Midbrain (tissue), 1 donor: ENCODE results near the gene KCNF1.
"Not testable (repeated sequence)": the region's sequence is repeated elsewhere in the genome, so short reads cannot be mapped to it uniquely, and the experiment has no call there.

Experiments used
- DNase-seq: peaks from one replicate; lab custom pipeline; 2025; lab: John Stamatoyannopoulos, UW

KCNF1 gene

DNA sequence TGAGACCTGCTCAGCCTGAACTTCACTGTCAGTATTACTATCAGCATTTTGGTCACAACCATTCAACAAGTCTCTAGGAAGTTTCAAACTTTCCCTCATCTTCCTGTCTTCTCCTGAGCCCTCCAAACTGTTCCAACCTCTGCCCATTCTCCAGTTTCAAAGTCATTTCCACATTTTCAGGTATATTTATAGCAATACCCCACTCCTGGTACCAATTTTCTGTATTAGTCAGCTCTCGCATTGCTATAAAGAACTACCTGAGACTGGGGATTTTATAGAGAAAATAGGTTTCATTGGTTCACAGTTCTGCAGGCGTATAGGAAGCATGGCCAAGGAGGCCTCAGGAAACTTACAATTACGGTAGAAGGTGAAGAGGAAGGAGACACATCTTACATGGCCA, 27.3 kb downstream of the KCNF1 start:
- DNase-seq = no peak

DNA sequence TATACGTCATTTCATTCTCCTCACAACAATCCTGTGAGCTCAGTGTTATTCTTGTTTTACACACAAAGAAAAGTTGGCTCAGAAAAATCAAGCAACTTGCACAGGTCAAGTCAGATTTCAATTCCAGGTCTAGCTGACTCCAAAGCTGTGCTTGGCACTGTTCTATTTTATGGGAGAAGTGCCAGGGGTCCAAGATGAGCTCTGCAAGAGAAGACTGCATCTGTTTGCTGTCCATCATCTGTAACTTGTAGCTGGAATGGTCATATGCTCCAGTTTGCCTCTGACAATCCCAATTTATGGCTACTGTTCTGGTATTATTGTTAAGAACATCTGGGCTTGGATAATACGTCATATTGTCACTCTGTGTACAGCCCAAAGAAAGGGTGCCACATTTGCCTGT, 28.9 kb downstream of the KCNF1 start:
- DNase-seq = no peak

- DNase-seq = no peak
Observed at GRCh38 chr2:10941383-10941782, 29.6 kb downstream of the KCNF1 start.

GRCh38 chr2:10944799-10945198, 33.1 kb downstream of the KCNF1 start:
- no peak for DNase-seq

DNA sequence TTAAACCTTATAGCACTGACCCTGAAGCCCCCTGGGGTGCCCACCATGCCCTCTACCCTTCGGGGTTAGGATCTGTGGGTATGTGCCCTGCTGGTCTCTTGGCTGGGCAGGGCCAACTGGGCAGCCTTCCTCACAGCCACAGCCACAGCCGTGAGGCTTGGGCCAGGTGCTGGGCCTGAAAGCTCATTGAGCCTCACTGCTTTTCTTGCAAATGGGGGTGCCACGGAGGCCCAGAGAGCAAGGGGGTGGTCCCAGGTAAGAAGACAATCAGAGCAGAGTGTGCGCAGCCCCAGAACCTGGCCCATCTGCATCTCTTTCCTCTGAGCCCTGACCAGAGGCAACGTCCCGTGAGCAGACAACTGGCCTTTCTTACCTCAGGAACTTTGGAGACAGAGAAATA, 34.7 kb downstream of the KCNF1 start:
- no peak for DNase-seq

DNA sequence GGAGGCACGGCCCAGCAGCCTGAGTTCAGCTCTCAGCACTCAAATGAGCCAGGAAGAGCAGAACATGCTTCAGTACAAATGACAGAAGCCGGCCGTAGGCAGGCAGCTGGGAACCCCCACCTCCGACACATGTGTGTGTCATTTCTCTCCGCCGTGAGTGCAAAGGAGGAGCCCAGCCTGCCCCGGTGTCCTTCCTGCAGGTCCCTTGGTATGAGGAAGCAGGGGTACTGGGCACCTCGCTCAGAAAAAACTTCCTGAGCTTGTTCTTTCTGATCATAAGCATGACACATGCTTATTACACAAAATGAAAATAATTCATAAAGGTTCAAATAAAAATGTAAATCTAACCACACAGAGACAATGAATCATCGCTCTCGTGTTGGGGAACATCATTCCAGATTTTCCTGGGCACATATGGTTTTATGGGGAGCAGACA, 35.3 kb downstream of the KCNF1 start:
- DNase-seq = no peak

- no peak for DNase-seq
Observed at GRCh38 chr2:10947446-10948187, 35.9 kb downstream of the KCNF1 start.

- no peak for DNase-seq
Observed at GRCh38 chr2:10948188-10948564, 36.4 kb downstream of the KCNF1 start.

GRCh38 chr2:10948606-10949230, 37.0 kb downstream of the KCNF1 start:
- DNase-seq = no peak

DNA sequence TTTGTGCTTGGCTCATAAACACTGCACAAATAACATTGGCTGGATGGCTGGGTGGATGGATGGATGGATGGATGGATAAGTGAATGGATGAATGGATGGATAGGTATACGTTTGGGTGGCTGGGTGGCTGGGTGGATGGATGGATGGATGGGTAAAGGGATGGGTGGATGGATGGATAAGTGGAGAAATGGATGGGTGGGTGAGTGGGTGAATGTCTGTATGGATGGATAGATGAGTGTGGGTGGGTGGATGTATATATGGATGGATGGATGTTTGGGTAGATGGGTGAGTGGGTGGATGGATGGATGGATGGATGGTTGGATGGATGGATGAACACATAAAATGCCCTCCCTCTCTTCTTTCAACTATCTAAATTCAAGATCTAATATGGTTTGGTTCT, 38.1 kb downstream of the KCNF1 start:
- no peak for DNase-seq

DNA sequence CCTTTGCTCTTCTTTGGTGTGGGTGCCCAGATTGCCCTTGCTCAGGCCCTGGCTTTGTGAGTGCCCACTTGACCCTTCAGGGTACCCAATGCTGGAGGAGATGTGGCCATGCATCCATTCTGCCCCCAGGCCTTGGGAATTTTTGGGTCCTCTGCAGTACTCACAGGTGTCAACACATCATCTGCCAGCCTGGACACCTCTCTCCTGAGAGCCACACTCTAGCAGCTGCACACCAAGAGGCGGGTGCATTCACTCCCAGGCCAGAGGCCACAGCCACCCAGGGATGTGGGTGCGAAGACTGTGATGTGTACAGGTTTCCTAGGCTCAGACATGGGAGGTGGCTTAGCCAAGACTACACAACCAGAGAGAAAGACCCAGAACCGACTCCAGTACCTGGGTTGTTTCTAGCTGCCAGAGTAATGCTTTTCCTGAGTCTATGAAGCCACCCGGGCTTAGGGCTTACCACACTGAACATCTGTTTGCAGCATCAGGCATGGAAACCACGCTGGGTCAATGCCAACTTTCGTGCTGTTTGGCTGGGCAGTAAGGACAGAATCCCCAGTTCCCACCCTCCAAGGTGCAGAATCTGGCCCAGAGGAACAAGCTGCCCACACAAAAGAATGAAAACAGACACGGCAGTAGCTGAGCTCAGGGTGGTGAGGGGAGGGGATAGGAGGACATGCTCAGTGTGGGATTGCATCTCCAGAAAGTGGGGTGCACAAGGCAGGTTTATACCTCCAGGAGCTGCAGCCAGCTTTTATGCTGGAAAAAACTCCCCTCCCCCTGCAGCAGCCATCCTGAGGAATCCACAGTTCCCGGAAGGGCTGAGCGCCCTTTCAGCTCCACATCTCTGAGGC, 40.1 kb downstream of the KCNF1 start:
- no peak for DNase-seq

- DNase-seq = no peak
Observed at GRCh38 chr2:10954416-10954815, 42.7 kb downstream of the KCNF1 start.

- no peak for DNase-seq
Observed at GRCh38 chr2:10954856-10955818, 43.4 kb downstream of the KCNF1 start.

DNA sequence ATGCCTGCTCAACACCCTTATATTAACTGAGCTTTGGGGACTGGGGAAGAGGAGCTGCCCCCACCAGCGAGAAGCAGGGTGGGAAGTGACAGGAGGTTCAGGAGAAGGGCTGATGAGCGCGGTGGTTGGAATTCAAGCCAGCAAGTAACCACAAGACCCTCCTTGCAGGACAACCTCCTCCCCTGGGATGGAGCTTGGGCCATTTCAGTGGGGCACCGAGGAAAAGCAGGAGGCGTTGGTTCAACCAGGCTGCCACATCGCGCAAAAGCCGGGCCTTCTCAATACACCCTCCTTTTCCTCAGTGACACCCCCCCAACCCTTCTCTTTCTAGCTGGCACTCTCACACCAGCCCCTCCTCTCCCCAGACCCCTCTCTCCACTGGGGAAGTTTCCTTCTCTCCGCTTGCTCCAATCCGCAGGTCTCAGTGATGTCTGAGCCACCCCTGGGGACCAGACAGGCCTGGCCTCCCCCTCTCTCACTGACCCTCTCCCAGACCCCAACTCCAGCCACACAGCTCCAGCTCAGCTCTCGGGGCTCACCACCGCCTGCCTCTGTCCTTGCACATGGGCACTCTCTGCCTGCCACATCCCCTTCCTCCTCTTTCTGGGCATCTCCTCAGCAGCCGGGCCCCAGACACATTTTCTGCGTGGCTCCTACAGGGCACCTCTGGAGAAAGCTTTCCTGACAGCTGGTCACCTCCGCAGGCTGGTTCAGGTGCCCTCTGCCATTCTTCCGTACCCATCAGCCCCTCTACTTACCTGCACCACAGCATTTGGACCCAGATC, 44.5 kb downstream of the KCNF1 start:
- DNase-seq = no peak

DNA sequence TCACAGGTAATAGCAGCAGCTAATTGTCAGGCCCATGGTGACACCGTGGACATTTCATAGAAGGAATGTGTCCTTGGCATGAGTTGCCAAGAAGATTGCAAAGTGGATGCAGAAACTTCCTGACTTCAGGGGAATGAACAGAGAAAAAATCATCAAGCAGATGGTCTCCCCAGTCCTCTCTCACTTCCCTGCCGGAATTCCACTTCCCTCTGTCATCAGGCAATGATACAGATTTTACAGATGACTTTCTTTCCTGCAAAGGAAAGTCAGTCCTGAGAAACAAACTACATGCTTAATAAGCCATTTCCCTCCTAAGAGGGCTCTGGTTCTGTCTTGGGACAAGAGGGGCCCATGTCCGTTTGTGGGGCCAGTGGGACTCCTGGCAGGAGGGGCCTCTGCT, 45.7 kb downstream of the KCNF1 start:
- DNase-seq = no peak

DNA sequence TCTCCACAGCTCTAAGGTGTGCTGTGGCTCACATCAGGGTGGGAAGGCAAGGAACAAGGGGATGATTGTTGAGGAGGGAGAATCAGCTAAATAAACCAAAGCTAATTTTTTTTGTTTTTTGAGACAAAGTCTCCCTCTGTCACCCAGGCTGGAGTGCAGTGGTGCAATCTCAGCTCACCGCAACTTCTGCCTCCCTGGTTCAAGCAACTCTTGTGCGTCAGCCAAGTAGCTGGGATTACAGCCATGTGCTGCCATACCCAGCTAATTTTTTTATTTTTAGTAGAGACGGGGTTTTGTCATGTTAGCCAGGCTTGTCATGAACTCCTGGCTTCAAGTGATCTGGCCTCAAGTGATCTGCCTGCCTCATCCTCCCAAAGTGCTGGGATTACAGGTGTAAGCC, 46.7 kb downstream of the KCNF1 start:
- not testable (repeated sequence) for DNase-seq

- DNase-seq = no peak
Observed at GRCh38 chr2:10960606-10961489, 49.1 kb downstream of the KCNF1 start.

DNA sequence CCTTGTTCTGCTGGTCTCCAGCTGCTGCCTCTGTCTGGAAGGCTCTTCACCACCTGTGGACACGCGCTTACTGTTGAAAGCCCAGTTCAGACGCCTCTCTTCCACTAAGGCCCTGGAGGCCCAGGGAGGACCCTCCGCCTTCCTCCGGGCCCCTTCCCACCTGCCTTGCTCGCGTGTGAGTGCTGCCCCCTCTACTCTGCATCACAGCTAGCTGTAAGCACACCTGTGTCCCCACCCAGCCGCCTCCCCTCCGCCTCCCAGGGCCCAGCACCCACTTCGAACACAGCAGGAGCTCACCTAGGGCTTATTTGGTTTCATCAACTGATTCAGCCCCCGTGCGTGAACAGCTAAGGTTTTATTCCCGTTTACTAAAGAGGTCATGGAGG, 49.7 kb downstream of the KCNF1 start:
- no peak for DNase-seq

- no peak for DNase-seq
Observed at GRCh38 chr2:10962004-10962403, 50.3 kb downstream of the KCNF1 start.

GRCh38 chr2:10963155-10963554, 51.4 kb downstream of the KCNF1 start:
- peak; percentile 17 for DNase-seq
